CD4-positive, alpha-beta T cell treated with Interferon gamma for 1 hour (primary cell): Measurements from ENCODE around the gene KERA.

Experiments used
- DNase-seq: peaks from one replicate; pipeline ENCODE4 v3.0.0-alpha.2; 2020

Gene KERA

DNA sequence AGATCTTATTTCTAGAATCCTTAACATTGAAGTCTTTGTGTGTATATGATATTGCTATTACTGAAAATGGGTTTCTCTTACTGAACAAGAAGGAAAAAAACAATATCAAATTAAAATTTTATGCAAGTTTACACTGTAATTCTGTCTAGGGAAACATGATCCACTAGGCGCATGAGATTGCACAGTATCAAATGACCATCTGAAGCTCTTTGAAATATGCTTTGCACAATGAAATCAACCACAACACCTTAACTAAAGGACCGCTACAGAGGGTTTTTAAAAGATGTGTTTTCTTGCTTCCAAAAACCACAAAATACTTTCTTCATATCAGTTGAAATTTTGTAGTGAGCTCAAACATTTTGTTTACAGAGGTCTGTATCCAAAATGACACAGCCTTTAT lies 15.1 kb upstream of the KERA start:
- no peak for DNase-seq

DNA sequence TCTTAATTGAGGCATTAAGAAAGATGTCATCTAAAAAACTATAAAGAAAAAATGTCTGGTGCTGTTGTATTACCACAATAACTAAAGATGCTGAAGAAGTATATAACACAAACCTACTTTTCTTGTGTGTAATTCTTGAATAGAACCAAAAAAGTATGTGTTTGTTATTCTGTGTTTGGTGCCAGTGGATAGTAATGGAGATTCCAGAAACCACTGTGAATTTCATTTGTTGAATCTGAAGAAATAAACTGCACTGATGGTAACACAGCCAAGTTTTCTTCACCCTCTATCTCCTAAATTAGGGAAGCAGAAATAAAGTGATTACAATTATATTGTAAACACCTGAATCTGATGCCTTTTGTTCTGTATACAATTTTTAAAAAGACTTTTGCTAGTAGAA lies 13.1 kb upstream of the KERA start:
- no peak for DNase-seq

DNA sequence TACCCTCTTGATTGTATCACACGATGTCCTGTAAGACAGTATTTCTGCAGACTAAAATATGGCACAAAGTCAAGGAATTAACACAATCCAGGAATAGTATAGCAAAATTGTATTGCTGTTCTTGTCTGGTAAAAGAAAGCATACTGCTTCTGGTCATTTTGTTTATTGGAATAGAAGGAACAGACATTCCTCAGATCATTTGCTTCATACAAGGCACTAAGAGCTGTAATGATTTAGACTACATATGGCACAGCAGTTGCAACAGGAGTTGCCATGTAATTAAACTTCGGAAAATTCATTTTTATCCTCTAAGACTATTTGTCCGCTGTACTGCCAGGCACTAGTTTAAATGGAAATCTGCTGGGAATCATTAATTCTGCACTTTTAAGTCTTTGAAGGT lies 7.6 kb upstream of the KERA start:
- DNase-seq = no peak

DNA sequence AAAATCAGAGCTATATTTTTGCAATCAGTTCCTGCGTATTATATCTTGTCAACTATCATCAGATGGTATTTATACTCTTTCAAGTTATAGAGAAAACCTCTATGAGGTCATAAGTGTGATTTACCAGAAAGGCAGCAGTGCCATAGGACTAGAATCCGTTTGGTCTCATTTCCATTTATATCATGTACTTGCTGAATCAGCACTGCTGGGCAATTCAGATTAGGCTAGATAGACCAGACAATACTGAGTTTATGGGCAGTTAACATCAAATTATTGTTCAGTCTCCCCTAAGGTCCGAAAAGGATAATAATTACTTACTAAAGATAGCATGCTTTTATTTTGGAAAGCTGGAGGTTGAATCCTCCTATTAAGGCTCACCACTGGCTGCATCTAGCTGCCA lies 6.8 kb upstream of the KERA start:
- no peak for DNase-seq

DNA sequence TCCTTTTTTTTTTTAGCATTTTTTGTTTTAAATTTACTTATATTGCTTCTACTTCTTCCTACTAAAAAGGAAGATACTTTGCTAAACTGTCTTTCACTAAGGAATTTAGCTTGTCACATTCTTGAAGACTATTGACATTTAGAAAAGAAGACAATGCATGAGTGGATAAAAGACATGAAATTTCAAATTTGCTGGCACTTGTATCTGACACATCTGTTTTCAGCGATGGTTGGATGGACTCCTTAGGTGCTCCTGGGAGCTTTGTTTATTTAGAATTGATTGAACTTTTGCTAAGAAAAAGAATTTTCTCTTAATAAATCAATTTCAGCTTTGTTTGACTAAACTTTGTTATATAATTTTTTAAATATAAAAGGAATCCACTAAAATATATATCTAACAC lies 3.3 kb upstream of the KERA start:
- no peak for DNase-seq

DNA sequence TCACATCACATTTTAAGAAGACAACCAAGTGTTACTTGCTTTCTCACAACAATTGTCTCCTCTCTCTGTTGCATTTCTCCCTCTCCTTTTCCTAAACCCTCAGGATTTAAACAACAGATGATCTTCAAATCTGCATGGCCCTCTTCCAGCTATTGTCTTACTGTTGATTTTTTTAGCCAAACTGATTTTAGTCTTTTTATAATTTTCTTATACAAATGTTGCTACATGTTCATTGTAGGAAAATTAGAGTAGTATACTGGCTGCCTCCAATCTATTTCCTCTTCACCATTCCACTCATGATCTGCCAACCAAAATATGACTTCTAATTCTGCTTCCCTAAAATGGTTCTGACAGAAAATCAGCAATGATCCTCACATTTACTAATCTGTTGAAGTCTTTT lies 1.4 kb upstream of the KERA start:
- no peak for DNase-seq

DNA sequence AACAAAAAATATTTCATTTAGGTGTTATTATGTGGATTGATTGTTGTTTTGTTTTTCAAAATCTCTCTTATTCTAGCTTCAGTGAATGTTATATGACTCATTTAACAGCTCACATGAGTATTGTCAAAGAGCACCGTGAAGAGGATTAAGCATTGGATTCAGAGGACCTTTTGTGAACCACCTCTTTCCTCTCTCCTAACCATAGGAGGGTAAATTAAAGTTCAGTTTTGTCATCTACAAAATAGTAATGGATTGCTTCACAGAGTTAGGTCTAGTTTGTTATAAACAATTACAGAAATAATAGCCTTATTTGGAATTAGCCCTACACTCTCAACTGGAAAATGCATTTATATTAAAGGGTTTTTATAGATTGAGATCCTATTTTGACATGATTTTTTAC lies 962 bp upstream of the KERA start:
- DNase-seq = no peak

DNA sequence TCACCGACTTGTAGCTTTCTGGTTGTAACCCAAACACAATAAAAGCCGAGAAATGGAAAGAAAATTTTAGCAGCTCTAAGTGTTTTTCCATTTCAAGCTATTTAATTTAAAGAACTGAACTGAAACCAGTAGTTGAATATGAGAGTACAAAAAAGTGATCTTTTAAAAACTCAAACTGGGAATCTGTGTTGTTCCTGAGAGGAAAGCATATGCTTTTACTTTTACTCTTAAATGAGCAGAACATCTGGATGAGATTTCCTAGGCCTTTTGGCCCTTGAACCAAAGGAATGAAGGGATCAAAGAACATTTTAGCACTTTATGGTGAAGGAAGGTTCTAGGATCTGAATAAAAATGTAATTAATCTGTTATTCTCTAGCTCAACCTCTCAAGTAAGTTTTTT lies 1.3 kb downstream of the KERA start:
- DNase-seq = no peak

DNA sequence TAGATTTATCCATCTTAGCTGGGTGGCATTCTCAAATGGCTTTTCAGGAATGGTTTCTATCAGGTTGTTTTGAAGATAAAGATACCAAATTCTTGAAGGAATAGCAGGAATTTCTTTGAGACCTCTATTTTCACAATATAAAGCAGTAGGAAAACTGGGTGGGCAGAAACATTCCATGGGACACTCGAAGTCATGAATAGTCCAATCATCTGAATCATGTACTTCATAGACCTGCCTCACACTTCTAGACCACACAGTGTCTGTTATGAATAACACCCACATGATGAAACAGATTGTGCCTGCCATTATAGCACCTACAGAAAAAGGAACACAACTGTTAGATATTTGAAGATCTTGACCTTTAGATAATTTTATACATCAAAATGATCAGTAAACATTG lies 1.8 kb downstream of the KERA start:
- no peak for DNase-seq

DNA sequence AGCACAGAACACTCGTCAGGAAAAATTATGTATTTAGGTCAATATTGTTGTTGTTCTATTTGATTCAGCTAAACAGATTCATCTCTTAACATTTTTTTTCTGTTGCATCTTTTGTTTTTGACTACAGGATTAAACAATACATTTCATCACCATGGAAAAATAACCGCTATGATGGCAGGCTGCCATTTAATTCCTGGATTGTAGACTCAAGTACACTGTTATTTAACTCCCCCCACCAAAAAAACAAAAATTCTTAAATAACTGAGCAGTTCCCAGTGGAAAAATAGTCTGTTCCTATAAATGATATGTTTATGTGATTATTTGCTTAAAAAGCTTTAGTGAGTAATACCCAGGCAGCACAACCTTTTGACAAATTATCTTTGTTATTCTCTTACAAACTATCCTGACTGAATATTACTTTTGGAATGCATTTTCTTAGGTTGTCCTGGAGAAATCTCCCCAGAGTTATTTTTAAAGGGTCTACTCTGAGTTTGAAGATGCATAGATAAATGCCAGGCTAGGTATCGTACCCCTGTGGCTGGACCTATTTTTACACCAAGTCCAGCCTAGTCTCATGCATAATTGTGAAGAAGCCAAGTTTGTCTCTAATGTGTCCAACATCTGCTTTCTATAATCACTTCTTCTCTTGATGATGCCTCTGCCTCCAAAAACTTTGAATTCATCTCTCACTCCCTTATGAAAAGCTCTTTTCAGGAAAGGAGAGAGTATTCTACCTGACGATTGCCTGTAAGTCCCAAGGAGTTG lies 3.7 kb downstream of the KERA start:
- DNase-seq = no peak

DNA sequence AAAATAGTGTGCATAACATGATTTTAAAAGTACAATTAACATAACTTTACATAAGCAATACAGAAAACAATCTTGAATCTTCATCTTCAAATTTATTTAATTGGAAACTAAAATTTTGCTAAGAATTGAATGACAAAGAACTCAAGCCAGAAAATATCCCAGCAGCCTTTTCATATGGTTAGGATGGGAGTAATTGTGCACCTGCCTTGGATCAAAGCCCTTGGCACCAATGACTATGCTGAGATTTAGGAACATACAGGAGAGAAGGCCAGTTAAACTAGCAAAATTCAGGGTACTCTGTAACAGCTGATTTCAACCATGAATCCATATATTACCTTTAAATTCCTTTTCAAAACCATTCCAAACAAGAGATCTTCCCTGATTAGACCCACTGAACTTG lies 5.8 kb downstream of the KERA start:
- no peak for DNase-seq

DNA sequence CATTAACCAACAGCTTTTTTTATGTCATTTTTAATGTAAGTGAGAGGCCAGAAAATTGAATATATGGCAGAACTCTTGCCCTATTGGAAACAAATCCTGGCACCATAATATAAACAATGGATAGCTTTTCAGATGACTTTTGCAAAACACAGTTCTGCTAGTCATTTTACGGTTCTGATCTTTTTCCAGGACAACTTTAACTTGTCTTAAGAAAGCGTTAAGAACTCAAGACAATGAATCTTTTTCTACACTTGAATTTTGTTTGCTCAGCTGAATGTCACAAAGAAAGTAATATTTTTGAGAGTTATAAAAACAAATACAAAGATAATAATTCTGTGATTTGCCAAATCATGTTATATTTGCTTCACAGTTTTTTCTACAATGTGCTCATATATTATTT lies 13.2 kb downstream of the KERA start:
- DNase-seq = no peak

DNA sequence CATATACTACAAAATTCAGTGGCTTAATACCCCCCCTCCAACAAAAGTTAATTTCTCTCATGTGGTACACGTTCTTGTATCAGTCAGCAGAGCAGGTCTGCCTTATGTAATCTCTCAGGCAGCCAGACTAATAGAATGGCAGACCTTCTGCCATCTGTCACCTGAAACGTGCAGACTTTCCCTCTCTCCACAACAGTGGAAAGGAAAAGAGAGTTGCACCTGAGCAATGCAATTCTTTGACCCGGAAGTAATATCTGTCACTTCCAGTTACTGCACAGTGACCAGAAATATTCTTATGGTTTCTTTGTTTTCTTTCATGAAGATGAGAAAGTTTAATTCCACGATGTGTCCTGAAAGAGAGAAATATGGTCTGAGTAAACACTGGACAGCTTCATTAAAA lies 14.4 kb downstream of the KERA start:
- no peak for DNase-seq

DNA sequence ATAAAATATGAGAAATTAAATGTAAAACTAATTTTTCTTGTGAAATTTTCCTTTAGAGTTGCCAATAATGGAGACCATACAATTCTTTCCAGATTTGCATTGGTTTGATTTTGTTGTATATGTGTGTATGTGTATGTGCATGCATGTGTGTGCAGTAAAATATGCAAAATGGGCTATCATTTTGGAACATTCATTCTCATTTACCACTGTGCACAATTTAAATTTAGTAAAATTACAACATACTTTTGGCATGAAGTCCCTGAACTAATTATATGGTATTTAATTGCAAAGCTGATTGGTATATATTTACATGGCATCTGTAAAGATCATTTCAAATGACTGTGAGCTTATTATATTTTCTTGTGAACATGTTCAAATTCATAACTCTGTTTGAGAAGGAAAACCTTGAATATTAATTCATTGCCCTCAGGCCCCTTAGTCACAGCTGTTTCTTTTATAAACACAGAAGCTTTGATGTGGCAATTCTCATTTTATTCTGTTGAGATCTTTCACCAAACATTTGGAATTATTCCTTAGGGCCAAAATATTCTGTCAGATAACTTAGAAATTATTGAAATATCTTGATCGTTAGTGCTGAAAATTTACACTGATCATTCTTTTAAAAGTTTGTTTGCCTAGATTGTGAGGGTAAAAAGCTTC lies 17.6 kb downstream of the KERA start:
- DNase-seq = no peak

DNA sequence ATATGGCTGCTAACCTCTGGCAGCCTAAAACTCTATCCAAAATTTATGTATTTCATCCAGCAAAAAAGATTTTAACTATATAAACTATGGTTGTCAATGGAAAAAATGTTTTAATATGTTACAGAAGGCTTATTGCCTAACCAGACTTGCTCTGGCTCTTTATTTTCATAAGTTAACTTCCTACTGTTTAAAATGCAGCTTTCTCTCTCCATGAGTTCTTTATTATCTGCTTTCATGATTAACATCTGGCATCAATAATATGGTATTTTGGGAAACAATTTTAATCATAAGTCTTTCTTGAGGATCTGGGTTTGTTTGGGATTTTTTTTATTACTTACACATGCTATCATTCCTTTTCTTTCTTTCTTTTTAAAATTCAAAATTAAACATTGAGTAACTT lies 20.5 kb downstream of the KERA start:
- DNase-seq = no peak

DNA sequence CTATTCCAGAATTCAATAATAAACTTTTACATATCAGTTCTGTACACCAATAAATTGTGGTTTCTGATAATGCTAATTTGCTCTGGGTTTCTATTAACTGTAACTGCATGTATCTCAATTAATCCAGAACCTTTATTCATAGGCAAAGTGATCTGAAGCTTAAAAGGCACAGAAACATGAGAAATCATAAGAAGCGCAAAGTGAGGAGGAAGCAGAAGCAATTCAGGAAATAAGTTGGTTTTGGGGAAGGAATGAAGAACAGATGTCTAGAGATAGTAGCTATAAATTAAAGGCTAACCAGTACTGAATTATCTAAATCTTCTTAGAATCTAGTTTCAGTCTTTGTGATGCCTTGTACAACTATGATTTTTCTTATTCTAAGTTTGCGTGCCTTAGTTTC lies 24.6 kb downstream of the KERA start:
- DNase-seq = no peak

DNA sequence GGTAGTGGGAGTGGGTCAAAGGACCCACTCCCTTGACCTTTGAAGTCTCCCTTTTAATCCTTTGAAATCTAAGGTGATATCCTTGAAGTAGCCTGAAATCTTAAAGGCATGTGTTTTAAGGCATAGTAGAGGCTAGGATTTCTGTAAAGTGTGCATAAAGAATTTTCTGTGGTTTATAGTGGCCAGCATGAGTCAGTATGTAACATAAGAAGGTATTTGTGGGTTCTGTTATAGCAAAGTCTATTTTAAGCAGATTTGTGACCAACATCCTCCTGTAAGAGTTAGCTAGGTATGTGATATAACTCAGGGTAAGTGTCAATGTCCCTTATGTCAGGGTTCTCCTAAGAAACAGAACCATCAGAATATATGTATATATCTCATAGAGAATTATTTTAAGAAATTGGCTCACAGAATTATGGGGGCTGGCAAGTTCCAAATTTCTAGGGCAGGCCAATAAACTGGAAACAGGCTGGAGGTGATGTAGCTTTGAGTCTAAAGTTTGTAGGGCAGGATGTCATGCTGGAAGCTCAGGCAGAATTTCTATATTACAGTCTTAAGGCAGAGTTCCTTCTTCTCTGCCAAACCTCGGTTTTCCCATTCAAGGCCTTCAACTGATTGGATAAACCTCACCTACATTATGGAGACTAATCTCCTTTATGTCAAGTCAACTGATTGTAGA lies 34.4 kb downstream of the KERA start:
- no peak for DNase-seq

DNA sequence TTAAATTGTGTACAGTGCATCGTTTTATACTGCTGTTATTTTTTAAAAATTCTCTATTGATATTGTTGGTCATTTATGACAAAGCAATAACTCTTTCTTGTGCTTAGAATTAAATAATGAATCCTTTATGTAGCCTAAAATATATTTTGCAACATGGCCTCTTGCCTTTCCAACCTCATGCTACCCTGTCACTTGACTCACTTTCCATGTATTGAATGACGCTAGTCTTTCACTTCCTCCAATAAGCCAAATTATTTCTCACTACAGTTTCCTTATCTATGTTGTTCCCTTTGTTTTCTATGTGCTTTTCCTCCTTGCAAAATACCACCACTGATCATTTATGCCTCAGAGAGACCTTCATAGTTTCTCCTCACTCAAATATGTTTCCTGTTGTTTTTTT lies 36.7 kb downstream of the KERA start:
- DNase-seq = no peak

DNA sequence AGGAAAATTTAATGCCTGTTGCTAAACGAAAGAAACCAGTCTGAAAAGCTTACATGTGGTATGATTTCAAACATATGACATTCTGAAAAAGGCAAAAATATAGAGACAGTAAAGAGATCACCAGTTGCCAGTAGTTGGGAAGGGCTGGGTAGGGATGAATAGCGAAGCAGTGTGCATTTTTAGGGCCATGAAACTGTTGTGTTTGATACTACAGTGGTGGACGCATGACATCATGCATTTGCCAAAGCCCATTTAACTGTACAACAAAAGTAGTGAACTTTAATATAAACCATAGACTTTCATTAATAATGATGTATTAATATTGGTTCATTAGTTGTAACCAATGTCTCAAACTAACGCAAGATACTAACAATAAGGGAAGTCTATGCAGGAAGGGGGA lies 38.4 kb downstream of the KERA start:
- no peak for DNase-seq

DNA sequence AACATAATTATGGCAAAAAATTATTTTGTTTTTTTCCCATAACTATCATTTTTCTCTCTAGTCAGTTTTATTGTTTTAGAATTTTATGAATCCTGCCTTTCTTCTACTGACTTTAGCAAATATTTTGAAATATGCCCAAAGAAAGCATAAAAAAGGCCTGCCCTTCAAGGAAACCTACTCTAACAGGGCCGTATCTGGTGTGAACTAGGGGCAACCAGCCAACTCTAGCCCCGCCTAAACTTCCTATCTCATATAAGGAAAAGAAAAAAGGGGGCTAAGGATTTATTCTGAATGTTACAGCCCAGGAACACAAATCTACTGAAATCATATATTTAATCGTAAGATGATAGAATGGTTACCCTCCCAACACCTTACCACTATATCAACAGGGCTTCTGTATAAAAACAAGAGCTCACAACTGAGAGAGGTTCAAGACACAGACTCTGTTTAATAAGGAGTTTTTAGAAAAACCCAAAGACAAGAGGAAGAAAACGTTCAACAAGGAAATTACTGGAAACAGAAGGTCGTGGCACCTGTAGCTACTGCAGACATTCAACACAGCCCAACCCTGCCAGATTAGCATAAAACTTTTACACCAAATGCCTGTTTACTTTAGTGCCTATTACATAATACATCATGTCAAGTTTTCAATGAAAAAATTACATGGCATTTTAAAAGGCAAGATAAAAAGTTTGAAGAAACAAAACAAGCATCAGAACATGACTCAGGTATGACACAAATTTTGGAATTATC lies 40.1 kb downstream of the KERA start:
- DNase-seq = no peak

DNA sequence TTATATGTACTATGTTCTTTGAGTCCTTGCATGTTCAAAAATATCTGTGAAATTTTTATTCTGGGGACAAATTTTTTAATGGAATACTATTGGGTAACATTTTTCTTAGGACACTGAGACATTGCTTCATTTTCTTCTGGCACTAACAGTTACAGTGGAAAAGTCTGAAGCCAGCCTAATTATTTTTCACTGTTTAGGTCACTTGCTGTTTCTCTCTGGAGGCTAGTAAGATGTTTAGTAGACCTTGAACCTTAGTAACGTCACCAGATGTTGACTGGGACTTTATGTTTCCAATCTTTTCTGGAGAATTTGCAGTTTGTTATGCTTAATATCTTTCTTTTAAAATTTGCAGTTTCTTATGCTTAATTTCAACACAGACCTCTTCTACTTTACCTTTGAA lies 40.8 kb downstream of the KERA start:
- no peak for DNase-seq

DNA sequence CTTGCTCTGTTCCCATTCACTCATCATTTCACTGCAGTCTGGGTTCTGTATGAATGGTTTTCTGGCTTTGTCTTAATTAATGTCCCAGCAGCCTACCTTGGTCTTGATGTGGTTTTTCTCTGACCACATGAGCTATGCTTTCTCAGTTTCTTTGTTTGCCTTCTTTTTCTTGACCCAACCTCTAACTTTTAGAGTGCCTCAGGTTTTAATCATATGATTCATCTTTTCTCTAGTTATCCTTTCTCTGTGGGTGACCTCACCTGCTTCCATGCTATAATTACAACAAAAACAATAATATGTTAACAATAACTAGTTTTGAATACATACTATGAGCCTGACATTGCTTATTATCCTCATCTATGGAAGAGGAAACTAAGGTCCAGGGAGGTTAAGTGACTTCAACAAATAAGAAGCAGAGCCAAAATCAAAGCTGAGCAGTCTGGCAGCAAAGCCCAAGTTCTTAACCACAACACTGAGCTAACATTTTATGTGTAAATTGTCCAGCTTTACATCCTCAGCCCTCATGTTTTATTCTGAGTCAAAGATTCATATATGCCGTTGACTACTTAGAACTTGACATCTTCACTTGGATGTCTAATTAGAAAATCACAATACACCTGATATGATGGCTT lies 48.4 kb downstream of the KERA start:
- no peak for DNase-seq
